NCI-H774 (cell line): ENCODE measurements around the gene NONO.
"Not testable (repeated sequence)": the region's sequence is repeated elsewhere in the genome, so short reads cannot be mapped to it uniquely, and the experiment has no call there.

Source experiments
- DNase-seq: peaks from one replicate; lab custom pipeline; 2025; lab: John Stamatoyannopoulos, UW

NONO gene, protein sequence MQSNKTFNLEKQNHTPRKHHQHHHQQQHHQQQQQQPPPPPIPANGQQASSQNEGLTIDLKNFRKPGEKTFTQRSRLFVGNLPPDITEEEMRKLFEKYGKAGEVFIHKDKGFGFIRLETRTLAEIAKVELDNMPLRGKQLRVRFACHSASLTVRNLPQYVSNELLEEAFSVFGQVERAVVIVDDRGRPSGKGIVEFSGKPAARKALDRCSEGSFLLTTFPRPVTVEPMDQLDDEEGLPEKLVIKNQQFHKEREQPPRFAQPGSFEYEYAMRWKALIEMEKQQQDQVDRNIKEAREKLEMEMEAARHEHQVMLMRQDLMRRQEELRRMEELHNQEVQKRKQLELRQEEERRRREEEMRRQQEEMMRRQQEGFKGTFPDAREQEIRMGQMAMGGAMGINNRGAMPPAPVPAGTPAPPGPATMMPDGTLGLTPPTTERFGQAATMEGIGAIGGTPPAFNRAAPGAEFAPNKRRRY

DNA sequence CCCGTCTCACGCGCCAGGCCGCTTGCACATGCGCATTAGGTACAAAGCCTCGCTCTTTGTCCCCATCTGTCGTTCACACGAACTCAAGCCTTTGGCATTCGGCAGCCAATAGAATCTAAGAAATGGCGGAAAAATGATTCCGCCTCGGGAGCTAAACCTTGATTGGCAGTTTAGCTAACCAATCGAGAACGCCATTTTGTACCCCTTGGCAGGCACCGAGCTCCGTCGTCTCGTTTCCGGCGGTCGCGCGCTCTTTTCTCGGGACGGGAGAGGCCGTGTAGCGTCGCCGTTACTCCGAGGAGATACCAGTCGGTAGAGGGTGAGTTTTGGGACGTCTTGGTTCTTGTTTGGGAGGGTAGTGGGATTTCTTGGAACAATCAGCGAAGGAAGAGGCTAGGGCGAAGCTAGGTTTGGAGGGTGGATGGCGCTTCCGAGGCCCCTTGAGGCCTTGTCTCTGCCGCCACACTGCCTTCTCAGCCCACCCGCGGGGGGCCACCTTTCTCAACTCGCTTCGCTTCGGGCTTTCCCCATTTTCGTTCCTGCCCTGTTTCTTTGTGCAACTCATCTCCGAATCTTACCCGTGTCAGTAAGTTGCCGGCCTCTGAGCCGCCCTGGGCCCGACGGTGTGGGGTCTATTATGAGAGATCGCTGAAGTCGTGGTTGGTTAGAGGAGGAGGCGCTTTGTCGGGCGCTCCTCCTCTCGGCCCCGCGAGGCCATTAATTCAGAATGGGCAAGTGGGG is at the start of gene NONO:
Gene NONO, plus strand, starts transcription at position 233 of the 741 bp plus-strand sequence. CDS start 7,003 bp downstream, outside the sequence.
- peak; percentile 96 for DNase-seq

DNA sequence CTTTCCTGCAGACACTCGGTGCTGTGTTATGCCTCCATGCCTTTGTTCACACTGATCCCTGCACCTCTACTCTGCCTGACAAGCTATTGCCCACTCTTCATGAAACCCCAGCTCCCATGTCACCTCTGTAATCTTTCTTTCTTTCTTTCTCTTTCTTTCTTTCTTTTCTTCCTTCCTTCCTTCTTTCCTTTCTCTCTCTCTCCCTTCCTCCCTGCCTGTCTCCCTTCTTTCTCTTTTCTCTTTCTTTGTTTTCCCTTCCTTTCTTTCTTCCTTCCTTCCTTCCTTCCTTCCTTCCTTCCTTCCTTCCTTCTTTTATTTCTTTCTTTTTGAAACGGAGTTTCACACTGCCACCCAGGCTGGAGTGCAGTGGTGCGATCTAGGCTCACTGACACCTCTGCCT is 48.0 kb upstream of the NONO start:
- no peak for DNase-seq

DNA sequence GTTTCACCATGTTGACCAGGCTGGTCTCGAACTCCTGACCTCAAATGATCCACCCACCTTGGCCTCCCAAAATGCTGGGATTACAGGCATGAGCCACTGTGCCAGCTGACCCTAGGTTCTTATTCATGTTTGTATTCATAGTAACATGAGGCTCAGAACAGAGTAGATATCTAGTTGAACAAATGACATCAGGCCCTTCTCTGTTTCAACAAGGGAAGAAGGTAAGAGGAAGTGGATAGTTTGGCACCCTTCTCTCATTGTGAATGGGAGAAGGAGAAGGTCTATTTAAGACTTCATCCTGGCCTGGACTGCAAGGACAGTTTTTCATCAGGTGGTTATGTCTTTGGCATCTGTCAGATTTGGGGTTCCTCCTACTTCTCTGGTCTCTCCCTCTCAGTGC is 46.6 kb upstream of the NONO start:
- DNase-seq, result no peak

DNA sequence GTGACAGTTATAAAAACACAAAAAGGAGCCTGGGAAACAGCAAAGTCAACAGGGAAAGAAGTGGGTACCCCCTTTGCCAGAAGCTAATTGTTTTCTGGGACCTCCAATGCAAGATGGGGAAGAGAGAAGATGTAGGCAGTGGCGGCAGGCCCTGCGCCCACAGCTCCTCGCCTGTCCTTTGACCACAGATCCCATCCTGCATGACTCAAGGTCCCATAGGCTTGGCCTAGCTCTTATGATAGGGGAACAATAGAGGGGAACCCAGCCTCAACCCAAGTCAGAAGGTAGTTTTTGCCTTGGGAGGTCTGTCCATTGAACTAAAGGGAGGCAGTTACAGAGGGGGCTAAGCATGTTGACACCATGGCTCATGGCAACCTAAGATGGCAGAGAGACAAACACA is 43.7 kb upstream of the NONO start:
- DNase-seq, result no peak

DNA sequence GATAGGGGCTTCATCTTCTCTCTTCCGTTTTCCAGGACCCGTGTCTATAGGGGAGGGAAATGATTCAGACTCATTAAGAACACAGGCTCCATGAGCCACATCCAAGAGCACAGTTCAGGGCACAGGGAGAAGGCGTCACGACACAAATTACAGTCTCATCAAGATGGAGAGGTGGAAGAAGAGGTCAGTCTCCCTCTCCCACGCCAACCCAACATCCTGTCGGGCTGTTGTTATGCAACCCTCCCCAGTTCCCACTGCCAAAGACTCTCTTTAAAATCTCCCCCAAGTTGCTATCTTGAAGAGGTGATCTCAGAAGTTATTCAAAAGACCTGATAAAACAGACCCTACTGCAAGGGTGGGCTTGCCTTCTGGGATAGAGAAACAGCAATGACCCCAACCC is 42.1 kb upstream of the NONO start:
- DNase-seq, result no peak

DNA sequence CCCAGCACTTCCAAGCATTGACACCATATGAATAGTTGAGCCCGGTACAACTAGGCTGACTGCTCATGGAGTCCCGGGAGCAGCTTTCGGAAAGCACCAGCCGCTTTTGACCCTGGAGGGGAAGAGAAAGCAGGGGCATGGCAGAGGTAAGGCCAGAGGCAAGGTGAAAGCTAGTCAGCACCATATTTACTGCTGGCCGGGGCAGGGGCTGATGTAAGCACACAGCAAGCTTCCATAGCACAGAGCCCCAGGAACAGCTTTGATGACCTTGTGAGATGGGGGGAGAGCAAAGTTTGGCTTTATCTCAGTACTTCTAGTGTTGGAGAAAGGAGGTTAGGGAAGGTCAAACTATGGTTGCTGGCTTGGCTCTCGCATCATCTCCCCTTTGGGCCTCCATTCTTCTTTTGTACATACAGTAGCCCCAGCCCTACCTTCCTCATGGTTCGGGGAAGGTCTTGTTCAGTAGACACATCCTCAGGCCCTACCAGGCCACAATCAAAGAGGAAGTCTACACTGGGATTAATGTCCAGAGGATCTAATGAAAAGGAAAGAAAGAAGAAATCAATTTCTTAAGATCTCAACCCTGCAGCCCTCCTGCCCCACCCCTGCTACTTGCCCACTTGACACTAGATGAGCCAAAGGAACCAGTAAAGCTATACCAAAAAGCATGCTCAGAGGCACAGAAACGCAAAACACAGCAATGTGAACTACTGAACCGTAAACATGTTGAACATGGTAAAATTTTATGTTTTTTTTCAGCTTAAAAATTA is 38.9 kb upstream of the NONO start:
- no peak for DNase-seq

DNA sequence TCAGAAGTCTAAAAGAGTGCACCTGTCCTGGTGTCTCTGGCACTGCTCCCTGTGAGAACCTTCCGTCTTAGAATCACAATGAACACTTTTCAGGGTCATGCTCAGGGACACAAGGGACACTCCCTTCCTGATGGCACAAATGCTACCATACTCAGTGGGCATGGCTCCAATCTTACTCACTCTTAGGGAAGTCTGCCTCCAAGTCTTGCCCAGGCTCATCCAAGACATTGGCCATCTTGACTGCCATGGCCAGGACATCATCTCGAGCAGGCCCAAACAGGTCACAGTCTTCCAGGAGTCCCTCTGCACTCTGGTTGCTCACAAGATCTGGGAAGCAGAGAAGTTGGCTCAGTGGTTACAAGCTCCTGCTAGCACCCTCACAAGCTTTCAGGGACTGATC is 38.3 kb upstream of the NONO start:
- DNase-seq, result no peak

DNA sequence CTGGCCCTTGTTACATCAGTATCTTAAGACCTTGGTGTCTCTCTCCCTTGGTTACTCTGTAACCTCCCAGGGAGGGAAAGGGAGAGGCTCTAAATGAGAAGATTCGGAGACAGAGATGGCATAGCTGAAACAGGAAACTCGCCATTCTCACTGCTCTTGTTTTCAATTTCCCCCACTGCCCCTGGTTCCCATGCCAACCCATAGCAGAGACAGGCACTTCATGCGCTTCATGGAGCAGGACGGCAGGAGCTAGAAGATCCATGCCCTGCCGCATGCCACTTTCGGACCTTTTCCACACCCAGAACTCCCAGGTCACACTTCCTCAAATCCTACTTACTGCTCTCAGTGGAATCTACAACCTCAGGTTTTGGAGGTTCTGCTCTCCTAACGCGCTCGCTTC is 32.6 kb upstream of the NONO start:
- DNase-seq, result no peak

DNA sequence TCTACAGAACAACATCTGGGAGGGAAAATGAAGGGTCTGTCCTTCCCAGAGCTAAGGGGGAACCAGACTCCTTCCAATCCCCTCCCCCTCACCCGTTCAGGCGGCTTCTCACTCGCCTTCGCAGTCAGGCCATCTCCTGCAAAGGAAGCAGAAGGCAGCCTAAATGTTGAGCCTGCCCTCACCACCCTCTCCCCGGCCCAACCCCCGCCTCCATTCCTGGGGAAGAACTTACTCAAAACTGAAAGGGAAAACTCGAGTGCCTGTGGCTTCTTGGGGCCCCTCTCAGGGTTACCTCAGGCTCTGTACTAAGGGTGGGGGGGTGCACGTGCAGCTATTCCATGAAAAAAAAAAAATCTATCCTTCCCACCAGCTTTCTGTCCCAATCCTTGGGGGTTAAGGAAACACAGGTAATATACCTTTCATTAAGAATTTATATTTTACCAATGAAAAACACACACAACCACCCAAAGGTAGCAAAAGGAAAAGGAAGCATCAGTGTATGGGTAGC is 31.9 kb upstream of the NONO start:
- DNase-seq, result no peak

DNA sequence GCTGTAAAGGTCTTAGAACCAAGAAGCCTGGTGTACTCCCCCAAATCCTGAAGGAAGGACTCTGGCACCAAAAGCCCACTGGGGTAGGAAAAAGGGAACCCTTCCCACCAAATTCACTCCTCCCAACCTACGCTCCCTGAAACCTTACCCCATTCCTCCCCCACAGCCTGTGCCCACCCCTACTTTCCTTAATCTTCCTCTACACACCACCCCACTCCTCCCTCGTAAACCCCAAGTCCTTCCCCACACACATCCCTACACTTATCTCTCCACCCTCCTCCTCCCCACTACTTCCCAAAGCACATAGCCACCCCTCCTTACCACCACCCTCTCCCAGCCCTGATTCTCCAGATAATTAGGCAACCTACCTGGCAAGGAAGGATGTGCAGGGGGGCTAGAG is 31.2 kb upstream of the NONO start:
- DNase-seq, result no peak

DNA sequence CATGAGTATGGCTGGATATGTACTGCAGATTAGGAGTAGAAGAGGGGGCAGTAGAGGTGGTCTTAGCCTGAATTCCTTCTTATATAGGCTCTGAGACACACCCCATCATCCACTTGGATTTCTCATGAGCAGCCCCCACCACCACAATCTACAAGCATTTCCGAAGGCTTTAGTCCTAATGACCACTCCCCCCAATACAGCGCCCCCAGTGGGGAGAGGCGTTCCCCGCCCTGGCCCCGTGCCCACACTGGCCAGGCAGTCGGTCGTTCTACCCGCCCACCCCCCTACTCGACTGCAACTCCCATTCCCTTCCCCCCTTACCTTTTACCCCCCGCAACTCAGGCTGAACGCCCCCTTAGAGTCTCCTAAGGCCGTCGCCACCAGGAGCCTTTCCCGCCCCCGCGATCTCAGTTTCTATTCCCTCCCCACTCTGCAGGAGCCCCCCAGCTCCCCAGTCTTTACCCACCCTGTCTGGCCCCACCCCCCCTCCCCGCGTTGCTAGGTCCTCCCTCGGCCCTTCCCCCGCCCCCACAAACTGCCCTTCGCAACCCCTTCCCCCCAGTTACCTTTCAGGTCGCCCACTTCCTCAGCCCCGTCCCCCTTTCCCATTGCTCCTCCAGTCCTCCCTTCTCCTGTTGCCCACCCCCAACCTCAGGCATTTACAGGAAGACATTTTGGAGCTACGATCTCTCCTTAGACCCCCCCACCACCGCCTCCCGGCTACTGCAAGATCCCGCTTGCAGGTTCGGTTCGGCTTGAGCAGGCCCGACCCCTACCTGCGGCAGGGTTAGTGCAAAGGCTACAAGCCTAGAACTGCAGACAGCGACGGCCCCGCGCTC is 30.0 kb upstream of the NONO start:
- DNase-seq, result peak; percentile 5

DNA sequence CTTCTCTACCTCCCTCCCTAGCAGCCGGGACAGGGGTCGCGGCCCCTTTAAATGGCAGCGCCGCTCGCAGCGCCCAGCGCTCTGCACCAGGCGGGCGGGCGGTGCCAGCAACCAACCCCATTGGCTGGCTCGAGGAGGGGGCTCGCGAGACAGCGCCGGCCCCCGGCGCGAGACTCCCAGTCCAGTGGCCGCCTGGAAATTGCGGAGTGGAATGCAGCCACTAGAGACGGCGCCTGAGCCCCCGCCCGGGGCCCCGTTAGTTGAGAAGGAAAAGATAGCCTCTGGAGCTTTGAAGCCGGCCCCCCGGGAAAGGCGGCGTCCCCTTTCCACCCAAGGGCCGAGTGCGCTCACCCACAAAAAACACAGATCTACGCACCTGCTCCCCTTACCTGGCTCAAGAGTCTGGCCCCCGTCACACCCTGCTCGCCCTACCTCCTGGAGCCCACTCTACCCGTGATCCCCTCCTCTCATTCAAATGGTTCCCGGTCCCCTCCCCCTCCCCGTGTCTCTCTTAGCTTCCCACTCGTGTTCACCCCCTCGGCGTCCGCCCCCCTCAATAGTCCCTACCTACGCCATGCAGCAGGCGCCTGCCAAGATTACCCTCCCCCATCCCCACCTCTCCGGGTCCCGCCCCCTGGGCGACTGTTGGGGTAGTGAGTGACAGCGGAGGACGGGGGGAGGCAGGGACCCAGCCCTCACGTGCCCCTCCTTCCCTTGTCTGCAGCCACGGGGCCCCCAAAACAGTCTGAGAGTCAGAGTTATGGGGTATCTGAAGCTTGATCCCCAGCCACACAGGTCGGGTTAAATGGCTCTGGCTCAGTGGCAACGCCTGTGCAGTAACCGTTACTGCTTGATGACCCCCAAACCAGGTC is 29.1 kb upstream of the NONO start, which contains the start of gene ZMYM3:
Gene ZMYM3, minus strand, starts transcription at position 49 of the 872 bp plus-strand sequence. CDS start 885 bp downstream, outside the sequence.
- DNase-seq, result peak; percentile 71

DNA sequence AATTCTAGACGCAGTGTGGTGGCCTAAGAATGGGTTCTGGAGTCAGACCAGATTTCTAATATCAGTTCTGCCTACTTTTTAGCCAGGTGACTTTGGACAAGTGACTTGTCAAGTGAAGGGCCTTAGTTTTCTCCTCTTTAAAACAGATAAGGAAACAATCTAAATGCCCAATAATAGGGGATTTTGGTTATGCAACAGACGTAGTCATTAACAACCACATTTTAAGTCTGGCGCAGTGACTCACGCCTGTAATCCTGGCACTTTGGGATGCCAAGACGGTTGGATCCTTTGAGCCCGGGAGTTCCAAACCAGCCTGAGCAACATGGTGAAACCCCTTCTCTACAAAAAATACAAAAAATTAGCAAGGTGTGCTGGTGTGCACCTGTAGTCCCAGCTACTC is 27.4 kb upstream of the NONO start:
- DNase-seq, result no peak

DNA sequence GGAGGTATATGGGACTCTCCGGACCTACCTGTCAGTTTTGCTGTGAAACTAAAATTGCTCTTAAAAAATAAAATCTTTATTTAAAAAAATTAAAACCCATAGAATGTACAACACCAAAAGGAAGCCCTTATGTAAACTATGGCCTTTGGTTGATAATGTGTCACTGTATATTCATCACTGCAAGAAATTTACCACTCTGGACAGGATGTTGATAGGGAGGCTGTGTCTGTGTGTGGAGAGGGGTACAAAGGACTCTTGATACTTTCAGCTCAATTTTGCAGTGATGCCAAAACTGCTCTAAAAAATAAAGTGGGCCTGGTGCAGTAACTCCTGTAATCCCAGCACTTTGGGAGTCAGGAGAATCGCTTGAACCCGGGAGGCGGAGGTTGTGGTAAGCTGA is 26.6 kb upstream of the NONO start:
- DNase-seq, result no peak

DNA sequence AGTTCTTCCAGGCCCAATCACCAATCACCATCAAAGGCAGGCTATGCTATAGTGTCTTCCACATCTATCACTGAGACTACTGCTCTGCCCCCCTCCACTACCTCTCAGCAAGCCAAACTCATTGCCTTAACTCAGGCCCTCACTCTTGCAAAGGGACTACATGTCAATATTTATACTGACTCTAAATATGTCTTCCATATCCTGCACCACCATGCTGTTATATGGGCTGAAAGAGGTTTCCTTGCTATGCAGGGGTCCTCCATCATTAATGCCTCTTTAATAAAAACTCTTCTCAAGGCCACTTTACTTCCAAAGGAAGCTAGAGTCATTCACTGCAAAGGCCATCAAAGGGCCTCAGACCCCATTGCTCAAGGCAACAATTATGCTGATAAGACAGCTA is 14.8 kb upstream of the NONO start:
- DNase-seq, result not testable (repeated sequence)

DNA sequence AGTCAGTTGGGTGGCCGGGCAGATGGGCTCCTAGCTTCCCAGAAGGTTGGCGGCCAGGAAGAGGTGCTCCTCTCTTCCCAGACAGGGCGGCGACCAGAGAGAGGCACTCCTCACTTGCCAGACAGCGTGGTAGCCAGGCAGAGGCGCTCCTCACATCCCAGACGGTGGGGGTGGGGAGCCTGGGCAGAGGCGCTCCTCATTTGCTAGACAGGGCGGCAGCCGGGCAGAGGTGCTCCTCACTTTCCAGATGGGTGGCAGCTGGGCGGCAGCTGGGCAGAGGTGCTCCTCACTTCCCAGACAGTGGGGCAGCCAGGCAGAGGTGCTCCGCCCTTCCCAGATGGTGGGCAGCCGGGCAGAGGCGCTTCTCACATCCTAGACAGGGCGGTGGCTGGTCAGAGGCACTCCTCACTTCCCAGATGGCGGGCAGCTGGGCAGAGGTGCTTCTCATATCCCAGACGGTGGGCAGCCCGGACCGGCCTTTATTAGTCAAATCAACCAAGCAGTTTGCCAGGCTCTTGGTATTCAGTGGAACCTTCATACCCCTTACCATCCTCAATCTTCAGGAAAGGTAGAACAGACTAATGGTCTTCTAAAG is 13.5 kb upstream of the NONO start:
- no peak for DNase-seq

DNA sequence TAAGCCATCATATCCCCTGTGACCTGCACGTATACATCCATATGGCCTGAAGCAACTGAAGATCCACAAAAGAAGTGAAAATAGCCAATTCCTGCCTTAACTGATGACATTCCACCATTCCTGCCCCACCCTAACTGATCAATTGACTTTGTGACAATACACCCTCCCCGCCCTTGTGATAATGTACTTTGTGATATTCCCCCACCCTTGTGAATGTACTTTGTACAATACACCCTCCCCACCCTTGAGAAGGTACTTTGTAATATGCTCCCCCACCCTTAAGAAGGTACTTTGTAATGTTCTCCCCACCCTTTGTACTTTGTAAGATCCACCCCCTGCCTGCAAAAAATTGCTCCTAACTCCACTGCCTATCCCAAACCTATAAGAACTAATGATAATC is 11.1 kb upstream of the NONO start:
- DNase-seq, result not testable (repeated sequence)

DNA sequence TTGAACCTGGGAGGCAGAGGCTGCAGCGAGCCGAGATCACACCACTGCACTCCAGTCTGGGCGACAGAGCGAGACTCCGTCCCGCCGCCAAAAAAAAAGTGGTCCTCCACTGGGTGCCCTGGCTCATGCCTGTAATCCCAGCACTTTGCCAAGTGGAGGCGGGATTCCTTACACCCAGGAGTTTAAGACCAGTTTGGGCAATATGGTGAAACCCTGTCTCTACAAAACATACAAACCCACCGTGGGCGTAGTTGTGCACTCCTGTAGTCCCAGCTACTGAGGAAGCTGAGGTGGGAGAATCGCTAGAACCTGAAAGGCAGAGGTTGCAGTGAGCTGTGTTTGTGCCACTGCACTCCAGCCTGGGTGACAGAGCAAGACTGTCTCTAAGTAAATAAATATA is 2.1 kb upstream of the NONO start:
- DNase-seq, result not testable (repeated sequence)

DNA sequence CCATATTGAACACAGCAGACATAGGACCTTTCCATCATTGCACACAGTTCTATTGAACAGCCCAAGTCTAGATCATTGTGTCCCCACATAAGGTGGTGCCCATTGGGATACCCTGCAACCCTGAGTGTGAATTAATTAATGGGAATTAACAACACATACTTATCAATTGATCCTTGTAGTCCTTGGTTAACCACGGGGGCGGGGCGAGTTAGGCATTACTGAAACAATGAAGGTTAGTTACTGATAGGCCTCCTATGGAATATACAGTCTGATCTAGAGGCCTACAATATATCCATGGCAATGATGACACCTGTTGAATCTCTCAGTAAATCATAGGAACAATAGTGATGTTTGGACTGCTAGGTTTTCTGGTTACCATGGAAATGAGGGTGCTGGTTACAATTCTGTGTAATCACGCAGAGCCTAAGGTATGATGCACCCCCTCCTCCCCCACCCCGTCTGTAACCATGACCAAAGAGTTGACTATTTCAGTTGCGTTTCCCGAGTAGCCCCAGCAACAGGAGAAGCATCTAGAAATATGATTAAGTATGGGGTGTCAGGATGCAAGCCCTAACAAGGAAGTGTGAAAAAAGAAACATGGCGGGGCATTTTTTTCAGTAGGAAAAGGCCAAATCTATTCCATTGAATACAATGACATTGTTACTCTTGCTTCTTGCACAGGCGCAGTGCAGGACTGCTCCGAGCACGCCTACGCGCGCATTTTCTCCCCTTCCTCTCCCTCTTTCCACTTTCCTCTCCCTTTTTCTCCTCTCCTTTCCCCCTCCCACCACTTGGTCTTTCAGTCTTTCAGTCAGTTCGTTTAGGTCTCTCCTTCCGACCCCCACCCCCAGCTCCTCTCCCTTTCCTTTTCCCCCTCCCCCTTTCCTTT is 677 bp upstream of the NONO start:
- DNase-seq, result peak; percentile 28
